ENCODE measurements around the gene P2RY6.

The P2RY6 gene

DNA sequence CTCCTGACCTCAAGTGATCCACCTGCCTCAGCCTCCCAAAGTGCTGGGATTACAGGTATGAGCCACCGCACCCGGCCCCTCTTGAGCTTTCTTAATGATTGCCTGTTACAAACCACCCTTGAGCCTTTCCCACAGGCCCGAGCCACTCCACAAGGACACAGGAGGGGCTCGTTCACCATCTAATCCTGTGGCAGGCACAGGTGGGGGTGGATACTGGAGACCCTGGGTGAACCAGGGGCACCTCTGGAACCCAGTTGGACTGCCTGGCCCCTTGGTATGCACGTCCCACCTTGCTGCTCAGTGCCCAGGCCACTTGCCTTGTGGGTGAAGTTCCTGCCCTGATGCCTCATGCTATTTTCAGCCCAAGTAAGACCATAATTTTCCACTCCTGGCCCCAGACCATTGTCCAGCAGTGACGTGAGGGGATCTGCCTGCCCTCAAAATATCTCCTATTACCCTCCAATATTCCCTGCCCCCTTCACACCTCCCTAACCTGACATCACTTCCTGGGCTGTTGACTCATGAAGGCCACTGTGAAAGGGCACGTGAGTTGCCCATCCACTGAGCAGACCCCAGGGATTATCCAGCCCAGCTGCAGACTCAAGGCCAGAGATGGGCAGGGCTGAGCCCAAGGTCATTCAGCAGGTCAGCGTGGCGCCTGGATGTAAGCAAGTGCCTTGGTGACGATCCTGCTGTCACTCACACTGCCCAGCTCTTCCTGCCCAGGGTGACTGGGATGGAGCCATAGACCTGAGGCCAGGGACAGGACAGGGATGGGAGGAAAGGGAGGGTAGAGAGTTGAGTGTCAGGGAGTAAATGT, 34.5 kb upstream of the P2RY6 start:
- DNase-seq: peak; percentile 49

GRCh38 chr11:73239111-73239521, 33.0 kb upstream of the P2RY6 start:
- DNase-seq: no peak

GRCh38 chr11:73239571-73240189, 32.5 kb upstream of the P2RY6 start:
- no peak for DNase-seq

DNA sequence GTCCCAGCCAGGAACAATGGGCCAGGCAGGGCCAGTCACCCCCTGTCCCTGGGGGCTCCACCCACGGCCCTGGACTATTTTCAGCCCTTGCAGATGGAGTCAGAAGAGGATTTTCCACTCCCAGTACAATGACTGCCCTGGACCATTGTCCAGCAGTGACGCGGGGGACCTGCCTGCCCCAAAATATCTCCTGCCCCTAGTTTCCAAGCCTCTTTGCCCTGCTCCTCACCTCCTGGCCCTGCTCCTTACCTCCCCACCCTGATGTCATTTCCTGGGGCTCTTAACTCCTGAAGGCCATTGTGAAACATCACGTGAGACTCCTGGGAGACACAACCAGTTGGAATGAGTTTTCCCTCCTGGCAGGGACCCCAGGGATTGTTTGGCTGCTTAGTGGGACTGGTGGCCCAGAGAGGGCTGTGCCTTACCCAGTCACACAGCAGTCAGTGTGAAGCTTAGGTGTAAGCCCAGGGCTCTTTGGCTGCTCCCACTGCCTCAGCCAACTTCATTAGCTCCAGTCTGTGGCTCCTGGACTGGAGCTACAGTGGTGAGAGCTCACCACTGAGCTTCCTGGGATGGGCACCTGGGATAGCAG, 31.9 kb upstream of the P2RY6 start:
- DNase-seq: no peak

GRCh38 chr11:73241300-73241699, 30.8 kb upstream of the P2RY6 start:
- no peak for DNase-seq

DNA sequence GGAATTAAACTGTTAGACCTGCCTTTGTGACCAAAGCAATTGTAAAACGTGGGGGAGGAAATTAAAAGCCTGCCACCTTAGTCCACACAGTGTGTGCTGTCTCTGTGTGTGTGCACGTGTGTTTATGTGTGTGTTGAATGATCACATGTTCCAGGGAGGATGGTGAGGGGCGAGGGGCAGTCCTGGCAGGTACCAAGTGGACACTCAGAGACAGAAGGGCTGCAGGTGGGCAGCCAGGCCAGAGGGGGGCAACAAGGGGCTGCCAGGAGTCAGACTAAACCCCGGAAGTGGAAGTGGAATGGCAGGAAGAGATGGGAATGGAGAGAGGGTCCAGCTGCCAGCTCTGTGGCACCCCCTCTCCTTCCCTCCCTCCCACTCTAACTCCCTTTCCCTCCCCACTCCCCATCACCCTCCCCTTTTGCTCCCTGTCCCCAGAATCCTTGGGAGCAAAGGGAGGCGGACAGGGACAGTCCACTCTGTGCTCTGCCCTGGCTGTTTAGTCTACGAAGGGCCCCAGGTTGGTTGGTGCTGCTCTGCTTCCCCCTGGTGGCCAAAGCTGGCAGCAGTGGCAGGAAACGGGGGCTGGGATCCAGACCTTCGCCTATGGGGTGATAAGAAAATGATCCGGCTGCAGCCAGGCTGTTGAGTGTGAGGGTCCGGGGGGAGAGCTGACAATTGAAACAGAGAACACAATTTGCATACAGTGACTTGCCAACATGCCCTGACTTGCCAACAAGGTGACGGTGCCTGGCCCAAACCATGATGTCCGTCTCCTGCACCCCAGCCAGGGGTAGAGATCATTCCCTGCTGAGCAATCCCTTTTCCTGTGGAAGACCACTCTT, 29.7 kb upstream of the P2RY6 start:
- peak; percentile 94 for DNase-seq

DNA sequence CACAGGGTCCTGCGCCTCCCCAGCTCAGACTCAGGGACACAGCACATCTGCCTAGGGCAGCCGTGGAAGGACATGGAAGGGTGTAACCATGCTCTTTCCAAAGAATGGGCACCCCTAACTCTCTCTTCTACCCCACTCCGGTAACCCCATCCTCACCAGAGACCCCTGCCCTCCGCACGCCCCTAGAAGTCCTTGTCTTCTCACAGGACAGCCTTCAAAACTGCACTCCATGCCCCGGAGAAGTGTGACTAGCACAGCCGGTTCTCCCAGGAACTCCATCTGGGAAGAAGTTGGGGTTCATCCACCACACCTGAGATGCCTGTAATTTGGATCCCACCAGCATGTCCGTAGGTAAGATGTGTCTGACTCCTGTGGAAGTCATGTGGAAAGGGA, 29.0 kb upstream of the P2RY6 start:
- DNase-seq: no peak

DNA sequence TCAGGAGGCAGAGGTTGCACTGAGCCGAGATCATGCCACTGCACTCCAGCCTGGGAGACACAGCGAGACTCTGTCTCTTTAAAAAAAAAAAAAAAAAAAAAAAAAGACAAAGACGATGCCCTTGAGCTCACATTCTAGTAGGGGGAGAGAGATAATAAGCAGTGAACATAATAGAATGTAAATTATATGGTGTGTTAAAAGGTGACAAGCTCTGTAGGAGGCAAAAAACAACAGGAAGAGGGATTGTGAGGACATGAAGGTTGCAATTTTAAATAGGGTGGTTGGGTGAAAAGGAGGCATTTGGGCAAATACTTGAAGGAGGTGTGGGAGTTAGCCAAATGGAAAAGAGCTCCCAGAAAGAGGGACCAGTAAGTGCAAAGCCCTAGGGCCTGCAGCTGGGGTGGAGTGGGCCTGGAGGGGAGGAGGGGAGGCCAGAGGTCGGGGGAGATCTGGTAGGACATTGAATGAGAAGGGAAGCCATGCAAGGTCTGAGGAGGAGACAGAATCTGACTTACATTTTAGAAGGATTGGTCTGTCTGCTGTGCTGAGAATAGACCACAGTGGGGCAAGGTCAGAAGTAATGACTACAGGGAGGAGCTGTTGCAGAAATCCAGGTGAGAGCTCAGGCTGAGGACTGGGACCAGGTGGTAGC, 27.4 kb upstream of the P2RY6 start:
- DNase-seq: no peak

DNA sequence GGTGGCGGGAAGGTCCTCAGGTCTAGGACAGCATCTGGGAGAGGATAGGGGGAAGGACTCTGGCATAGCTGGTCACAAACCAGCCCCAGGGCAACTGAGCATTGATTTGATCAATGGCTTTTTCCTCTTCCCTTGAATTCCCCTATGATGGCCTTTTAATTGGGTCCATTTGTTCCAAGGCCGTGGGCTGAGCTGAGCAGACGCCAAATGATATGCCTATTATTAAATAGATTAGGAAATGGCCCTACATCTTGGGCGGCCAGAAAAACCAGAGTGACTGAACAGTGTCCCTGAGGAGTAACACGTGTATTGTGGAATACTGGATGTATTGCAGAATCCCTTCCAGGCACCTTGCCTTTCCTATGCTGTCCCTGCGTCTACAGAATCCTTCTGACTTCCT, 26.7 kb upstream of the P2RY6 start:
- DNase-seq: no peak

GRCh38 chr11:73246303-73246702, 25.8 kb upstream of the P2RY6 start:
- DNase-seq: no peak

DNA sequence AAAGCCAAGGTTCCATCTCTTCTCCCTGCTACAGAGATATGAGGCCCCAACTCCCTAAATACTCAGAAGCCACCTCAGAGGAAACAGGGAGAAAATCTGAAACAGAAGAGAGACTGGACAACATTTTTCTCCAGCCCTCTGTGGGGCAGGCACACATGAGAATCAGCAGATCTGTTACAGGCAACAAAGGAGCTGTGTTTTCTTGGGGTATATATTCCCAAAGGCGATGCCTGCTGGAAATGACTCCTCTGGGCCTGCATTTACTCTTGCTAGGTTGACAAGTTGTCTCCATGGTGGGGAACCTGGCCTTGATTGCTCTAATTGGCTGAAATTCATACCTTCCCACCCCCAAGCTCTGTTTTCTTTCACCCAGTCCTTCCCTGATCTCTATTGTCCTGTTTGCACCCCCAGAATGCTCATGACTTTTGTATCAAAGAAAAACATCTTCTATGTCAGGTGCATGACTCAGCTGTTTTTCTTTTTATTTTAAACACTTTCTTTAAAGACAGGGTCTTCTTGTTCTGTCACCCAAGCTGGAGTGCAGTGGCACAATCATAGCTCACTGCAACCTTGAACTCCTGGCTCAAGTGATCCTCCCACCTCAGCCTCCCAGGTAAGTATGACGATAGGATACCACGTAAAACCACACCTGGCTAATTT, 23.5 kb upstream of the P2RY6 start:
- no peak for DNase-seq

GRCh38 chr11:73249304-73249703, 22.8 kb upstream of the P2RY6 start:
- DNase-seq: peak; percentile 57

- DNase-seq: no peak
Observed at GRCh38 chr11:73249853-73250783, 22.0 kb upstream of the P2RY6 start.

GRCh38 chr11:73252577-73253191, 19.5 kb upstream of the P2RY6 start:
- peak; percentile 97 for DNase-seq

- no peak for DNase-seq
Observed at GRCh38 chr11:73257342-73258103, 14.6 kb upstream of the P2RY6 start.

DNA sequence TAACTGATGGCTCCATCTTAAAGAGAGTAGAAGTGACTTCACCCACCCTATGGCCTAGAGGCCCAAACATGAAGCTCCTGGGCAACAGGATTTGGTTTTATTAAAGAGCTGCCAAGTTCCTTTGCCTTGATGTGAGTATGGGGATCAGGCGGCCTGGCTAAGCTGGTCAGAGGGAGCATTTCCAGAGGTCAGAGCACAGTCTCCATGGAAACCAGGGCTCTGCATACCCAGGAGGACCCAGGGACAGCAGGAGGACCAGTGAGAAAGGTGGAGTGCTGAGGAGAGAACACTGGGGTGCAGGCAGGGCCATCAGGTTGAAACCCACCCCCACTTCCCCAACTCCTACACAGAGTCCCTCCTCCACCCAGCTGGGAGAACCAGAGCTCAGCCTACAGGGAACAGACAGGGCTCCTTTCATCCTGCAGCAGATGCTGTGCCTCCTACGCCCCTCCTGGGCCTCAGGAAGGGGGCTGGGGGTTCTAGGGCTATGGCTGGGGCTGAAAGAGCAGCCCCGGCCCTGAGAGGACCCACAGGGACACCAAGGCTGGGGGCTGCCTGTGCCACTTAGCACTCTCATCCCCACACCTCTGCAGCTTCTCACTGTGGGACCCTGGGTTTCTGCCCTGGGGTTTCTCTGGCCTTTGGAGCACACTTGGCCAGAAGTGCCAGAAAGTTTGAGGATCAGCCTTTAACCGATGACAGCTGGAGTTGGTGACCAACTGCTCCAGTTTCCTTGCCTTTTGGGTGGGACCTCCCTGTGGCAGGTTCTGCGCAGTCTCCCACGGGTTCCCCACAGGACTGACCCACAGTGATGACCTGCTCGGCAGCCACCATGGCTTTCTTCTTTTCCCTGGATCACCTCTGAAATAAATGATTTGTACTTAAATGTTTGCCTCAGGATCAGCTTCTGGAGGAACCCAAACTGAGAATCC, 13.8 kb upstream of the P2RY6 start:
- DNase-seq: no peak

- no peak for DNase-seq
Observed at GRCh38 chr11:73259406-73260126, 12.6 kb upstream of the P2RY6 start.

DNA sequence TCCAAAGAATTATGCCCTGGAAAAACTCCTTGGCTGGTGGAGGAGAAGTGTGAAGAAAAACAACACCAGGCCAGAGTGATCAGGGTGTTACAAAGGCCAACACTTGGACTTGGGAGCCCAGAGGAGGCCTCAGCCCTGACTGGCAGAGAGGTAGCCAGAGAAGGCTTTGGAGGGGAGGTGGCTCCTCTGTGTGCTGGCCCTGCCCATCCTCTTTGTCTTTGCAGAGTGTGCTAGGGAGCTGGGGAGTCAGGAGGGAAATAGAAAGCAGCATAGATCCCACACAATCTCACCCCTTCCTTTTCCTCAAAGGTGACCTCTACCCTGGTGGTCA, 12.0 kb upstream of the P2RY6 start:
- DNase-seq: no peak
